GM19463 (cell line): ENCODE data around the gene LDHAL6B.
"Not testable (repeated sequence)": the region's sequence is repeated elsewhere in the genome, so short reads cannot be mapped to it uniquely, and the experiment has no call there.

Experiments used
- ATAC-seq: cut with Tn5 transposase; IDR thresholded peaks from one replicate; pipeline ENCODE4 v1.9.1; 2021; ENCODE audit warnings: mild to moderate bottlenecking, moderate library complexity; ENCODE audit not compliant: unreplicated experiment

LDHAL6B gene

GRCh38 chr15:59206623-59207183, at the start of gene LDHAL6B:
Gene LDHAL6B, plus strand, starts transcription at chr15:59206843. Its CDS starts 98 bp downstream, at chr15:59206941.
- ATAC-seq, result no peak

- ATAC-seq, result no peak
Measured at GRCh38 chr15:59157396-59157795, 49.2 kb upstream of the LDHAL6B start.

- no peak for ATAC-seq
Measured at GRCh38 chr15:59157840-59158700, 48.6 kb upstream of the LDHAL6B start.

GRCh38 chr15:59158701-59159034, 48.0 kb upstream of the LDHAL6B start:
- ATAC-seq, result no peak

GRCh38 chr15:59159210-59159609, 47.4 kb upstream of the LDHAL6B start:
- no peak for ATAC-seq

GRCh38 chr15:59160880-59161593, 45.6 kb upstream of the LDHAL6B start:
- no peak for ATAC-seq

GRCh38 chr15:59162080-59162479, 44.6 kb upstream of the LDHAL6B start:
- ATAC-seq, result not testable (repeated sequence)

- ATAC-seq, result no peak
Measured at GRCh38 chr15:59165726-59166125, 40.9 kb upstream of the LDHAL6B start.

GRCh38 chr15:59166166-59166565, 40.5 kb upstream of the LDHAL6B start:
- ATAC-seq, result no peak

- no peak for ATAC-seq
Measured at GRCh38 chr15:59166601-59167265, 39.9 kb upstream of the LDHAL6B start.

- no peak for ATAC-seq
Measured at GRCh38 chr15:59168536-59168935, 38.1 kb upstream of the LDHAL6B start.

- ATAC-seq, result no peak
Measured at GRCh38 chr15:59169251-59169708, 37.4 kb upstream of the LDHAL6B start.

GRCh38 chr15:59170295-59171066, 36.2 kb upstream of the LDHAL6B start:
- no peak for ATAC-seq

GRCh38 chr15:59171067-59171397, 35.6 kb upstream of the LDHAL6B start:
- no peak for ATAC-seq

- ATAC-seq, result no peak
Measured at GRCh38 chr15:59172289-59172901, 34.2 kb upstream of the LDHAL6B start.

GRCh38 chr15:59173194-59173593, 33.4 kb upstream of the LDHAL6B start:
- ATAC-seq, result no peak

- ATAC-seq, result no peak
Measured at GRCh38 chr15:59174151-59174834, 32.4 kb upstream of the LDHAL6B start.

- ATAC-seq, result no peak
Measured at GRCh38 chr15:59174835-59175831, 31.5 kb upstream of the LDHAL6B start.
